Lower leg skin (tissue), 3 donors: ENCODE measurements around the gene ZBTB7C.

Source experiments
- CTCF ChIP-seq, 3 donors: fragments of 450-650 bp; IDR thresholded peaks; one replicate each; pipeline ENCODE4 v1.5.1; 2016; ENCODE audit warnings: antibody characterized with exemption in 3 of 3, mild to moderate bottlenecking in 3 of 3, moderate library complexity in 2 of 3
- POLR2A ChIP-seq, 2 donors: fragments of 450-650 bp; IDR thresholded peaks; one replicate each; pipeline ENCODE4 v1.6.1; 2016 to 2017; ENCODE audit warnings: antibody characterized with exemption in 2 of 2, mild to moderate bottlenecking in 1 of 2, moderate library complexity in 1 of 2

- TF ChIP-seq CTCF (IDR thresholded peaks at IDR 0.05) (no peak), POLR2A (IDR thresholded peaks at IDR 0.05) (no peak)
Measured at GRCh38 chr18:48080546-48080945, 328.6 kb downstream of the ZBTB7C start.
